ENCODE results near the gene CMSS1.
A peak's percentile ranks its signal among the peaks of the same experiment; 100 is the strongest.

CMSS1 gene

DNA sequence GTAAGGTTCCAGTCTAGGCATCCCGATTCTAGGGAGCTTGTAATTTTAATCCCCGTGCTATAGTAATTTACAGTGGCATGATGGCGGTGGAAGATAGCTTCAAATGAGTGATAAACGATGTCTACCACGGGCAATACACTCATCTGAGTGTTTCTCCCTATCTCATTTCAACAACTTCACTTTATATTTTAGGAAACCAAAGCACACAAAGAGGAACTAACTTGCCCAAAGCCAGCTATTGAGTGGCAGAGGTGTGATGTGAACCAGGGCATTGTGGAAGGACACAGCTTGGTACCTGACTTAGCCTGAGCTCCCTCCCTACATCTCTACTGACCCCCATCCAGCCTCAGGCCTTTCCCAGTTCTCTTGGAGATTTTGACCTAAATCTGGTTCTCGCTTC is 313.6 kb downstream of the CMSS1 start:
- FAIRE-seq (no peak), DNase-seq (ENCODE audit: low spot score) (no peak)

DNA sequence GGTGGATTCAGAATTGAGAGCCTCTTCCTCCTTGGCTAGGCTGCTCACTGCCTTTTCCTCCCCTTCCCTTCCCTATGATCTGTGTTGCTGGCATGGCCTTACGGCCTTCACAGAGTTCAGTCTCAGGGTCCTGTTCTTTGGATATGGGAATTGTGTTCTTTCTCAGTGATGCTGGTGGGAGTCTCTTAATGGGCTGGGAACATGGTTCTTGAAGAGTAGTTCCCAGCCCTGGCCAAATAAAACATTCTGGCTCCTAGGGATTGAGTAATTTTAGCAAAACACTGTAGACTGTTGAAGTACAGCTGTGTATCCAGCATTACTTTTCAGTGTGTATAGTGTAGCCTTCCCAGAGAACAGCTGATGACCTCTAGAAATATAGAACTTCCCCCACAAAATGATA is 319.3 kb downstream of the CMSS1 start:
- FAIRE-seq = no peak
- no peak for DNase-seq (ENCODE audit: low spot score)

DNA sequence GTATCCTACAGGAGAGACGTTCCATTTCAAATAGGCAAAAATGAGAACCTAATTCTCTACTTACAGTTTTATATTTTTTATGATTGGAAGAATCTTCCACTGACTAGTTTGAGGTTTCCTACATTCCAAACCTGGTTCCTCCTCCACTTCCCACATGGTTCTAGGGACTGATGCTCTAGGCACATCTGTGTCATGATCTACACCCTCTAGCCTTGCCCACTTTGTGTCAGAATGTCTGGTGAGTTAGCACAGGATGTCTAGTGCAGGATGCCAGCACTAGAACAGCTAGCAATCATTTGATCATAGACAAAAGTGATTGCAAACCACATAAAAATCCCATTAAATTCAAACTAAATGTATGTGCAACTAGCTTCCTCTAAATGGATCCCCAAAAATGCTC is 323.3 kb downstream of the CMSS1 start:
- no peak for FAIRE-seq

DNA sequence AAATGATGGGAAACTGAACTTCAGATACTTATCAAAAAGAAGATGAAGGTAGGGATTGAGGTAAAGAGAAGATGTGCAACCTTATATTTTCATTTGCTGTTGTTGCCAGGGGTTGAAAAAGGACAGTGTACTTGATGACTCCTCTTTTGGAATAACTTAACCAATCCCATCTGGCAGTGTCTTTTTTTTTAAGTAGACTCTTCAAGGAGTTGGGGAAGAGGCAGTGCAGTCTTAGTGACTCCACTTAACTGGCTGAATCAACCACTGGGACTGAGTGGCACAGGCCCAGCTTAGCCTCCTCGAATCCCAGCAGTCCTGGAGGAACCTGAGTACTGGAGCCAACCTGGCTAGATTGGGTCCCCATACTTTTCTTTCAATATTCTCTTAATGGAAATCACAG is 323.9 kb downstream of the CMSS1 start:
- DNase-seq (ENCODE audit: low spot score) (no peak), FAIRE-seq (no peak)

More for the DNA sequence above, 323.3 kb downstream of the CMSS1 start:
- DNase-seq (ENCODE audit: low spot score) = no peak

DNA sequence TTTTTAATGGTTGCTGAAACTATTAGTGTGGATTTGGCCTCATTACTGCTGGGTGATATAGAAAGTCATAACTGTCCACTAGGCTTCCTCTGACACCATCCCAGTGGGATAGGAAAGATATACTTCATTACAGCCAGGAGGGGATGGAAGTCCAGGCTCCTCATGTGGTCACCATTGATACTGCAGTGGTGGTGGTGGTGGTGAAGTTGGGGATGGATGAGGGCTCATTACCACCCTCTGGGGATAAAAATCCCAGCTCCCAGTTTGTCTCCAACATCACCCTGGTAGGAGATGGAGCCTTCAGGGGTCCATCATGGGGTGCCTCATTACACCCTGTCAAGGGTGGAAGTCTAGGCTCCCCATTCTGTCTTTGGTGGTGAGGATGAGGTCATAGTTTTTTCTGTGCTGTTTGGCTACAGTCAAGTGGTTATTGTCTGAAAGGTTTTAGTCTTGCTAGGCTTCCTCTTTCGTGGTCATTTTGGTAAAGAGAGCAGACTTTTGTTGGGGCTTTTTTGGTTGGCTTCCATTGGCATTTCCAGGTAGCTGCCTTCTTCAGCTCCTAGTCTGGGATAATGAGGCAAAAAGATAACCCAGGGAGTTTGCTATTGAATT is 326.7 kb downstream of the CMSS1 start:
- FAIRE-seq (peak; percentile 13), DNase-seq (ENCODE audit: low spot score) (no peak)

DNA sequence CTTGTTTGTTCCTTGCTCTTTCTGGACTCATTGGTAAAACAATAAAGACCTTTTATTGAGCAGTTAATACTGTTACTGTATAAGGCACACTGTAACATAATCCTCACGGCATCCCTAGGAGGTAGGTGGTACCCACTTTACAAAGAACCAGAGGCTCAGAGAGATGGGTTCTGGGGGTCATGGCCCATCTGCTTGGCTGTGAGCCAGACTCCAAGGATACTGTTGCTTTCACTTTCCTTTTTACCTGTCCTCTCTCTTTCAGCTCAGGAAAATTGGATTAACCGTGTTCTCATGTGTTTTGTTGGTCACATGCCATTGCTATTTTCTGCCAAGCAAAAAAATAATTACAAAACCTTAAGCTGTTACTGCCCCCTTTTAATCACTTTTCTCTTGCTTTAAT is 331.5 kb downstream of the CMSS1 start:
- no peak for FAIRE-seq
- DNase-seq (ENCODE audit: low spot score) = no peak

DNA sequence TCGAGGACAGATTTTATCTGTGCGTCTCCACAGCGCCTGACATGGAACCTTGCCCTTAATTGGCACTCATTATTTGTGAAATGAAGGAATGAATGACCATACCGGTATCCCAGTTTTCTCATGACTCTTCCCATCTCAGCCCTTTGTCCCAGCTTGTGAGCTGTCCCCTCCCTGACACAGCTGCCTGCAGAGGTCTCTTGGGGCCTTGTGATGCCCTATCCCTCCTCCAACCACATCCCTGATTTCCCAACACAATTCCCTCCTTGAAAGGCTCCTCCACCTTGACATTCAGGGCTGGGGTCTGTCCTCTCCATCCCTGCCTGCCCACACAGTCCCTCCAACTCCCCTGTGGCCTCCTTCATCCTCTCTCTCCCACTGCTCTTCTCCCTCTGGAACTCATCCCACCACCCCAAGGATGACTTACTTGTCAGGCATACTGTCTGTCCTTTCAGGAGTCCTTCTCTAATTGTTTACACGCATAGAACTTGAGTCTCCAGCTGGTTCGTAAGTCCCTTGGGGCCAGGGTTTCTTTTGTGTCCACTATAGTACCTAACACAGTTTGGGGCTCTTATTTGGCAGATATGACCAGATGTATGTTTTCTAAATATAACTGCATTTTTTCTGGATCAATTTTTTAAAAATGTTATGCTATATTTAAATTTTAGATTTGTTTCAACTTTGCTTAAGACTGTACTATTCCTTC is 332.2 kb downstream of the CMSS1 start:
- peak; percentile 40 for FAIRE-seq
- no peak for DNase-seq (ENCODE audit: low spot score)

DNA sequence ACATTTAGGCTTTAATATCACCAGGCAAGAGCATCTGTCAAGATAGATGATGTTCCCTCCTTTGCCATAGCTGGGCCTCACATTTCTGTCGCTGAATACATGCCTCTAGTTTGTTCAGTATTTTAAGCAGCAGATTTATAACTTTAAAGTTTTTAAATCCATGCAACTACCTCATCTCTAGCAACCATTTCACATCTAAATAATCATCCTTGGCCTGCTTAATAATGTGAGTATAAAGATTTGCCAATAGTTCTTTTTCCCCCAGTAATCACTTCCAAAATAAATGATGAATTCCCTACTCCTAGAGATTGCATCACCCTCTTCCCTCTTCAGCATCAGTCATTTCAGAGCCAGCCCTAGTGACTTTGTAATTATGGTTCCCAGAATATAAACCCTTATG is 332.8 kb downstream of the CMSS1 start:
- no peak for FAIRE-seq
- no peak for DNase-seq (ENCODE audit: low spot score)

DNA sequence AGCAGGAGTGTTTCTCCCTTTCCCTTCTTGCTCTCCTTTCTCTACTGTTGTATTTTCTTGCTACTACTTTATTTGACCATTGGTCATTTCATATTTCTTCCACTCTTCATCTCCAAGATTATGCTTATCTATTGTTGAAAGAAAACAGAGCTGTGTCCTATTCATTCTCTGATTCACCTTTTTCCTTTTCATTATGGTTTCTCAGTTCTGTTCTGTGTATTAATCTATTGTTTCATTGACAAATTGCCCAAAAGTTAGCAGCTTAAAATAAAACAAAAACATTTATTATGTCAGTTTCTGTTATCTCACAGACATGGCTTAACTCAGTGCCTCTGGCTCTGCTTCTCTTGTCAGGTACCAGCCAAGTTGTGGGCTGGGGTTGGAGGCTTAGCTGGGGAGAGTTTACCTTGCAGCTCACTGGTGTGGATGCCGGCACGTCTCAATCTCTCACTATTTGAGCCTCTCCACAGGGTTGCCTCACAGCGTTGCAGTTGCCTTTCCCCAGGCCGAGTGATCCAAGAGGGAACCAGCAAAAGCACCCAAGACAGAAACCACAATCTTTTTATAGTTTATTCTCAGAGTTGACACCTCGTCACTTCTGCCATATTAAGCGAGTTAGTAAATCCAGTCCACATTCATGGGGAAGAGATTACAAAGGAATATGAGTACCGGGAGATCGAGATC is 333.5 kb downstream of the CMSS1 start:
- no peak for DNase-seq (ENCODE audit: low spot score)

DNA sequence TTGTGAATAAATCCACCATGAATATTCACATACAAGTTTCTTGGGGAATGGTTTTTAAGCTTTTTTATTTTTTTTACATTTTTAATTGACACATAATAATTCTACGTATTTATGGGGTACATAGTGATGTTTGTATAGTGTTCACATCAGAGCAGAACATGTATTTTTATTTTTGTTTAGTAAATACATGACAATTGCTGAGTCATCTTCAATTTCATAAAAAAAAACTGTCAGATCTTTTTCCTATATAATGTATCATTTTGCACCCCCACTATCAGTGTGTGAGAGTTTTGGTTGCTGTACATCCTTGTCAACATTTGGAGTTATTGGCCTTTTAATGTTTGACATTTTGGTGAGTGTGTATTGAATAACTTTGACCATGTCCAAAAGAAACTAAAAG is 336.5 kb downstream of the CMSS1 start:
- DNase-seq (ENCODE audit: low spot score) = no peak
- no peak for FAIRE-seq

More for the DNA sequence above, 333.5 kb downstream of the CMSS1 start:
- FAIRE-seq = no peak

DNA sequence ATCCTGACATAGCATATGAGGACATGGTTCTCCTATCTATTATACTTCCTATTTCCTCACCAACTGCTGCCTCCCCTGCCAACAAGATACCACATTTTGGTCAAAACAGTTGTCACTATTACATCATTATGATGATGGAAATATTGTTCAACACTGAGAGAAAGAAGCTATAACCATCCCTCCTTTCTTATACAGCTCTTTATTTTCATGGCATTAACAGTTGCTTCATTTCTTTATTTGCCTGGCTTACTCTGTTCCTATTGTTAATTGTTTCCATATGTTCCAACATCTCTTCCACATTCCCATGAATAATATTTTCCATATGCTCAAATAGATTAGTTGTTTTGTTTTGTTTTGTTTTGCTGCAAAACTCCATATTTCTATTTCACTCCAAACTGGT is 337.5 kb downstream of the CMSS1 start:
- FAIRE-seq = no peak
- DNase-seq (ENCODE audit: low spot score) = no peak

DNA sequence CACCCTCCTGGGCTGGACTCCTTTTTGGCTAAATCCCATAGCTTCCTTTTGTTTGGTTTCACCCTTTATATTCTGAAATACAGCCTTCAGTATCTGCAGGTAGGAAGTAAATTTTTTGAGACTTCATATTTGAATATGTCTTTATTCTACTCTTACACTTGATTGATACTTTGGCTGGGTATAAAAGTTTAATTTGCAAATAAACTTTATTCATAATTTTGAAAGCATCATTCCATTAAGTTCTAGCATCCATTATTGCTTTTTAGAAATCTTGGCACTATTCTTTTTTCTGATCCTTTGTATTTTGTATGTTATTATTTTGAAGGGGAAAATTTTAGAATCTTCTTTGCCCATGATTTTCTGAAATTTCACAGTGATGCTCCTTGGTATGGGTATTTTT is 337.9 kb downstream of the CMSS1 start:
- DNase-seq (ENCODE audit: low spot score) (no peak), FAIRE-seq (no peak)

DNA sequence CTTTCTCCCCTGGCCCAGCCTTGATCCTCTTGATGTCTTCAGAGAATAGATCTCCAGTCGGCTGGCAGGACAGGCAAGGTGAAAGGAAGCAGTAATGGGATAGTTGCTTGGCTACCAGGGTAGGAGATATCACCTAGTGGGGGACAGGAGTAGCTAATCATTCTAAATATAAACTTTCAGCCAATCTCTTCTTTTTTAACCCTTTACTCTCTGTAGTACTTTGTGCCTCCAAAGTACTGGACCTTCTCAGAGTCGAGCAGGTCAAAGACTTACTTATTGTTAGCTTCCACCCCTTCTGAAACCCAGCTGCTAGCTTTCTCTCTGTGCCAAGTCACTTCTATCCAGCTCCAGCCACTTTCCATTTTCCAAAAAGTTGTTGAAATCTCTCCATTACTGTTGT is 340.0 kb downstream of the CMSS1 start:
- no peak for DNase-seq (ENCODE audit: low spot score)
- FAIRE-seq = no peak

DNA sequence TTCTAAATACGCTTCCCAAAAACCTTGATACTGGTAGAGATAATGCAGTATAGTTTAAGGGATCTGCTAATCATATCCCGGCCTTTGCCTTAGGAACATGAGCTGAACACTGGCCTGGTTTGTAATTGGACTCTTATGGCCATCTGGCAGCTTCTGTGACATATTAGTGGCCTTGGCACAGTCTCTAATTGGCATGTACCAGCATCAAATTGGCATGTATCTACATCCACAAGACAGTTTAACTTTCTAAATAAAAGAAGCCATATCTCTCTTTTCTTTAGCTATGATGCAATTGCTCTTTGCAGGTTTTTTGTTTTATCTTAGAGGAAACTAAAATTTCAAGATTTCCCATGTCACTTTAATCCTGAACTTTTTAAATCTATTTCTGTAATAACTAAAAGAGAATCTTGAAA is 341.3 kb downstream of the CMSS1 start:
- no peak for DNase-seq (ENCODE audit: low spot score)
- no peak for FAIRE-seq

DNA sequence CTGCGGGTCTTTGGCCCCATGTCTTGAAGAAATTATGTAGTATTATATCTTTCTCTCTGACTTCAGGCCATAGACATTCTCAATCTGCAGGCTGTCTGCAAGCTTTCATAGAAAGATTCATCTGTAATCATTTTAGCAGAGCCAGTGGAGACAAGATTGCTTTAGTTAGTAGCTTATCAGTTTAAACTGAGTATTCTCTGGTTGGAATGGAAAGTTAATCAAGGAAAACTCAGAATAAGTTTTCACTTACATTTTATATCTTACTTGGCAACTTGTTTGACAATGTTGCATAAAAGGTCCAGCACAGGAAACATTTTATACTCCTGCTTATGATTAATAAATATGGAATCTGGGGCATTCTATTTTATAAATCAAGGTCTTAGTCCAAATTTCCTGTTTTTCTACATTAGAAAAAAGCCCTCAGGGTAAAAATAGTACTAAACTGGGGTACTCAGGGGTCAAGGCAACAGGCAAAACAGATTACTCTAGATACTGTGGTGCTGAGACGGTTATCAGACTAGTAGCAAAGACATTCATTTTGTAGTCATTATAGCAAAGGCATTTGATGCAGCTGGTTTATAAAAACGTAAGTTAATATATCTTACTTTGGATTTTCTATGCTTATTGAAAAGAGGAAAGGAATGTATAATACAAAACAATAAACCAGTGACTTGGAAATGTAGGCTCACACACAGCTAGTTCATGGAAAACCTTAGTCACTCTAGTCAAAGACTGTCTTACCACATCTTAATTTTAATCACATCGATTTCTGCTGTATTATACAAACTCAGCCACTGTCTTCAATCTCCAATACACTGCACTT is 341.9 kb downstream of the CMSS1 start:
- no peak for DNase-seq (ENCODE audit: low spot score)
- FAIRE-seq = no peak

DNA sequence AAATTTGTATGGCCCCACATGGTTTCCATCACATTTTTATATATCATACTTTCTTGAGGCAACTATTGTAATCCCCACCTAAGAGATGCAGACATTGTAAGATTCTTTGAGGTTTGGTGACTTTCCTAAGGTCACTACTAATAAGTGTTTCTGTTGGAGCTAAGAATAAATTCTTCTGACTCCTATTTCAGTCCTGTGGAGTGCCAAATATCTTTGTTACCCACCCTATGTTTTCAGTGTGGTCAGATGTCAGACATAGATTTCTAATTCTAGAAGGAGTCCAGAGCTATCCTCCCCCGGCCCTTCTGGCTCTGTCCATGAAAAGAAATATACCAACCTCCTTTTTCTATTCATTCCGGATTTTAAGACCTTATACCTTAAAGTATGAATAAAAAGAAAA is 342.9 kb downstream of the CMSS1 start:
- no peak for FAIRE-seq
- no peak for DNase-seq (ENCODE audit: low spot score)

DNA sequence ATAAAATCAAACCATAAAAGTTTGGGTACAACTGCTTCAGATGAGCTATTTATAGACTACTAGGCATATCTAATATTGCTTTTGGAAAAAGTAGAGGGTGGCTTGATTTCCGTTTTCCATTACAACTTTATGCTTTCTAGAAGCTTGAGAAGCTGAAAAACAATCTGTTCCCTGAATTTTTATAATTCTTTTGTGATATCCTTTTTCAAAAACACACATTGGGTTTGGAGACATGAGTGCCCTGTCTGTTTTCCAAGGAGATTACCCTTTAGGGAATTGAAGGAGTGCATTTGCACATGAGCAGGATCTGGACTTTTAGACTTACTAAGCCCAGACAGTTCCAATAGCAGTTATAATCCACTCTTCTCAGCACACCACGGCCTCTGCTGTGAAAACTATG is 346.1 kb downstream of the CMSS1 start:
- DNase-seq (ENCODE audit: low spot score) (no peak), FAIRE-seq (no peak)

DNA sequence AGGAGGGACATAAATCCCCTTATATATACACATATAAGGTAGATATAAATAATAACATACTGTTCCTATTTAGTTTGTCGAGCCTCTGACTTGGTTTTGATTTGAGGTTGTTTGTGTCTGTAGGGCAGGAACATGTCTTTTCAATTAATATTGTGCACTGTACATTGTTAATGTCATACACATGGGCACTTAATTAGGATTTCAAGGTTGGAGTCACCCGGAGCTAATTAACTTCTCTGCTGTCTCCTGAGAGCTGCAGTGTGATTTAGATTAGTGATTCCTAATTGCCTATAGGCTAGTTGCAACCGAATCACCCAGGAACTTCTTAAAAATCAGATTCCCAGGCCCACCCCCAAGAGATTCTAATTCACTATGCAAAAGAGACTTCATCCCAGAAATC is 347.1 kb downstream of the CMSS1 start:
- no peak for DNase-seq (ENCODE audit: low spot score)
- no peak for FAIRE-seq

DNA sequence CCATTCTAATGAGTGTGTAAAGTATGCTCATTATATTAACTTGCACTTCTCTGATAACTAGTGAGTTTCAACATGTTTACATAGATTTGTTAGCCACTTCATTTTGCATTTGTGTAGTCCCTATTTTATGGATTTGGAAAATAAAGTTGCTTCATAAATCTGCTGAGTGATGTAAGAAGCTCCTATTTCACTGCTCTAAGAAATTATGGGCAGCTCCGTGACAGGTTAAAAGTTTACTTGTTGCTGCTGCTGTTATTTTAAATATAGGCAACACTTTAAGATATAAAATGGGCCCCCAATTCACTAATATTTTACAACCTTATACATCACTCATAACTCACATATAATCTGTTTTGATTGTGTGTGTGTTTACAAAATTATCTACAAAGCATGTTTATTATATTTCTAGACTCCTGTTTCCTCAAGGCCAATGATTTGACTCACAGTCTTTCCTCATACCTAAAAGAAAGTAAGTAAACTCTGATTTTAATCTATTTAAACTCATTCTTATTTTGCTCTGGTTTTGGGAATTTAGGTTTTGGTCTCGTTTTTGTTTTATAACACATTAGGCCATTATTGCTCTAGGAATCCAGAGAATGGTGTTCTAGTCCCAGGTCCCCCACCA is 348.4 kb downstream of the CMSS1 start:
- DNase-seq (ENCODE audit: low spot score) = no peak
- no peak for FAIRE-seq

DNA sequence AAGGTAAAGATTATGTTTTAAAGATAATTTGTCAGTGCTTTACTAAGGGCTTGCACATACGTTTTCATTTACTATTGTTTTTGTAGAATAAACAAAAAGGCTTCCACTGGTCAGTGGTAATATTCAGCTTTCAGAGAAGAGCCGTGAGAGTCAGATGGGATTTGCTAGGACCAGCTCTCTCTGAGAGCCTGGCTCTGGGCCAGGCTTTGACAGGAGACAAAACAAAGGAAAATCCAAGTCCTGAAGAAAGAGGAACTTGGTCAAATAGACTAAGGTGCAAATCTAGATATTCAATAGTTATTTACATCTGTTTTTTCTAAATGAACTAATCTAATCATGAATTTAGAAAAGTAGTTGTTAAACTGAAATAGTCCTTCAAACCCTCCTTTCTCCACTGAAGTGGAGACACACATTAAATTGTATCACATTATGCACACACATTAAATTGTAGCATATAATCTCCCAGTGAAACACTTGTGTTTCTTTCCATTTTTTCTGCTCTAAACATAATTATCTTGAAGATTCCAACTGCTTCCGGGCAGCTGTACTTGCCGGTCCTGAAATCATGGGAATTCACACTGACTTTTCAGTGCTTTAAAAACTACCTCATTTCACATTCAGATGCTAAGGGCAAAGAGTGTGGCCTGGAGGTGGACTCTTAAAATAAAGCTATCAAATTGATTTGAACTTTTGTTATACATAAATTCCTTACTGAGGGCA is 351.7 kb downstream of the CMSS1 start:
- DNase-seq (ENCODE audit: low spot score) (no peak), FAIRE-seq (no peak)

DNA sequence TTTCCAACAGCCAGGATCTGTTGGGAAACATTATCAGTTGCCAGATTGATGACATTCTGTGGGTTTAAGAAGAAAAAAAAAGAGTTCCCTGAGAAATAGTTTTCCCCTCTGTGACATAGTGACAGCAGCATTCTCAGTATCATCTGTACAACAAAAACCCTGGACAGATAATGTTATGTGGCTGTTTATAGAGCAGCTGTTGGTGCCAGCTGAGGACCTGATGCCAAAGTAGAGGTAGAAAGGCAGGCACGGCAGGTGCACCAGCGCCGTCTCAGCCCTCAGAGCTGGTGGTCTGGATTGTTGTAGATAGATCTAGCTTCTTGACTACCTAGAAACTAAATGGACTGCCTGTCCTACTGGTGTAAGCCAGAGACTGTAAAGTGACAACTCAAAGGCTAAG is 352.8 kb downstream of the CMSS1 start:
- DNase-seq (ENCODE audit: low spot score) (no peak), FAIRE-seq (no peak)

Measured in urothelium cell line (cell line).